ENCODE data around the gene FOXF1. TPM values are rescaled to one million over a fixed set of nuclear protein-coding genes. Genes with fewer than 3 reads are reported as not detected.
A peak's percentile ranks its signal among the peaks of the same experiment; 100 is the strongest.

The FOXF1 gene
- total and polyA plus RNA-seq, 8 donors = 15.7 to 37.9 (median 22.3) TPM

DNA sequence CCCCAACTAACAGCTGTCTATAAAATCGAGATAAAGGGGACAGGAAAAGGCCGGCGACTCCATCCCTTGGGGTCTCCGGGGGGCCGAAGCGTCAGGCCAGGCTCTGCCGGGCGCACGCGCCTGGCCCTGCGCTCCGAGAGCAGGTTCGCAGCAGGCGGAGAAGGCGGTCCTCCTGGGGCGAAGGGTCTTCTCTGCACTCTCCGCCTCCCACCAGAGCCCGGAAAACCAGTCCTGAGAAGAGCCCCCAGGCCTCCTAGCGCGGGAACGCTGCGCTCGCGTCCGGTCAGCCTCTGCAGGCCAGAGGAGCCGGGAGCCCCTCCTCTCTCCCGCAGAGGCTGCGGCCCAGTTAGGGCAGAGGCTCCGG lies 5.1 kb downstream of the FOXF1 start:
- Histone ChIP-seq H3K27me3 (peaks cover 0 to 100% (median 87%) of the 10 kb centered on the region in 3 donors), H3K4me3 (peak overlapping the region; percentile 53 to 73 (median 66)), H3K27ac (peak overlapping the region; percentile 67 to 99 (median 91)), H3K4me1 (peaks cover 10 to 44% (median 32%) of the 10 kb centered on the region in 4 donors), H3K36me3 (peaks cover 0 to 43% (median 3%) of the 10 kb centered on the region in 4 donors), H3K9me3 (no peaks in the 10 kb centered on the region)
- TF ChIP-seq, protein P1, sequence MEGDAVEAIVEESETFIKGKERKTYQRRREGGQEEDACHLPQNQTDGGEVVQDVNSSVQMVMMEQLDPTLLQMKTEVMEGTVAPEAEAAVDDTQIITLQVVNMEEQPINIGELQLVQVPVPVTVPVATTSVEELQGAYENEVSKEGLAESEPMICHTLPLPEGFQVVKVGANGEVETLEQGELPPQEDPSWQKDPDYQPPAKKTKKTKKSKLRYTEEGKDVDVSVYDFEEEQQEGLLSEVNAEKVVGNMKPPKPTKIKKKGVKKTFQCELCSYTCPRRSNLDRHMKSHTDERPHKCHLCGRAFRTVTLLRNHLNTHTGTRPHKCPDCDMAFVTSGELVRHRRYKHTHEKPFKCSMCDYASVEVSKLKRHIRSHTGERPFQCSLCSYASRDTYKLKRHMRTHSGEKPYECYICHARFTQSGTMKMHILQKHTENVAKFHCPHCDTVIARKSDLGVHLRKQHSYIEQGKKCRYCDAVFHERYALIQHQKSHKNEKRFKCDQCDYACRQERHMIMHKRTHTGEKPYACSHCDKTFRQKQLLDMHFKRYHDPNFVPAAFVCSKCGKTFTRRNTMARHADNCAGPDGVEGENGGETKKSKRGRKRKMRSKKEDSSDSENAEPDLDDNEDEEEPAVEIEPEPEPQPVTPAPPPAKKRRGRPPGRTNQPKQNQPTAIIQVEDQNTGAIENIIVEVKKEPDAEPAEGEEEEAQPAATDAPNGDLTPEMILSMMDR (IDR thresholded peaks at IDR 0.05) = no peak
- no peak for TF ChIP-seq POLR2AphosphoS5 (IDR thresholded peaks at IDR 0.05)
- TF ChIP-seq EP300 (IDR thresholded peaks at IDR 0.05) = no peak
- no peak for TF ChIP-seq POLR2A (IDR thresholded peaks at IDR 0.05)
- intact Hi-C loops (cut with DNase I; ENCODE audit: low total_unique reads) = no loop called here
- 10 to 23% (median 13%) methylated on average over 7 to 29 of the region's 29 CpGs for WGBS, 5 donors
- peak in 1 of 2 donors; percentile 48 for DNase-seq

DNA sequence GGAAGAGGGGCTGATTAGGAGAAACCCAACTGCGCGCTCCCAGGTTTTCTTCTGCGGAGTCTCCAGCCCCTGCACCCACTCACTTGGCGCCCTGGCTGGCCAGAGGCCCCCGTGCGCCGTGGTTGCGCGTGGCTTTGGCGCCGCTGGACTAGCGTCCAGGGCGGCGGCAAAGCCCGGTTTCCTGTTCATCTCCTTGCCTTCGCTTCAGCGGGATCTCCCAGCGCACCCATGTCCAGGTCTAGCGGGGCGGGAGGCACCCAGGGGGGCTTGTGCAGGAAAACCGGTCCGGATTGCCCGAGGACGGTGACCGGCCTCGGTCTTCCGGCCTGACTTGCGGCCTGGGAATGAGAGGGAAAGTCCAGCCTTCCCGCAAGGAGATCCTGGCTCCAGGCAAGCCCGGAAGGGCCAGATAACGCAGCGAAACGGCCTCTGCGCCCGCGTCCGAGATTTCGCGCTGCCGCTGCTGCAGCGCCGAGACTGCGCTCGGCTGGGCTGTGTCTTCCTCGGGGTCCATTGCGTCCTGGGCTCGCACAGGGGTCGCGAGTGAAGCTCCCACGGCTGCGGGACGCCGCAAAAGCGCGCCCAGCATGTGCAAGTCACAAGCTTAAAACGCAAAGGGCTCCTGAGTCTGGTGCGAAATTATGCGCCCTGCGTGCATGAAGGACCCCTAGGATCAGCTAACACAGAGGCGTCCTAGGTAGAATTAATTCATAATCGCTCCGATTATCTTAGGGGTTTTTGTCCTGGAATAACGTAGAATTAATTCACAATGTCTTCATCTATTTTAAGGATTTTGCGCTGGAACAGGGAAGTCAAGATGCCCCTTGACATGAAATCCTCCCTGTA lies 5.7 kb downstream of the FOXF1 start:
- peak overlapping the region; percentile 67 to 99 (median 91) for H3K27ac ChIP-seq
- intact Hi-C loops (cut with DNase I; ENCODE audit: low total_unique reads) = no loop called here
- peak overlapping the region; percentile 53 to 73 (median 66) for H3K4me3 ChIP-seq
- TF ChIP-seq, protein P1 (IDR thresholded peaks at IDR 0.05) = no peak
- TF ChIP-seq POLR2A (IDR thresholded peaks at IDR 0.05) = no peak
- TF ChIP-seq POLR2AphosphoS5 (IDR thresholded peaks at IDR 0.05) = no peak
- no peak for TF ChIP-seq EP300 (IDR thresholded peaks at IDR 0.05)
- 5 to 22% (median 10%) methylated on average over 30 to 64 of the region's 64 CpGs for WGBS, 5 donors
- peak in 1 of 2 donors; percentile 47 for DNase-seq
- peaks cover 0 to 100% (median 87%) of the 10 kb centered on the region in 3 donors for H3K27me3 ChIP-seq
- no peaks in the 10 kb centered on the region for H3K9me3 ChIP-seq
- peaks cover 0 to 40% (median 3%) of the 10 kb centered on the region in 4 donors for H3K36me3 ChIP-seq
- peaks cover 9 to 45% (median 31%) of the 10 kb centered on the region in 4 donors for H3K4me1 ChIP-seq

DNA sequence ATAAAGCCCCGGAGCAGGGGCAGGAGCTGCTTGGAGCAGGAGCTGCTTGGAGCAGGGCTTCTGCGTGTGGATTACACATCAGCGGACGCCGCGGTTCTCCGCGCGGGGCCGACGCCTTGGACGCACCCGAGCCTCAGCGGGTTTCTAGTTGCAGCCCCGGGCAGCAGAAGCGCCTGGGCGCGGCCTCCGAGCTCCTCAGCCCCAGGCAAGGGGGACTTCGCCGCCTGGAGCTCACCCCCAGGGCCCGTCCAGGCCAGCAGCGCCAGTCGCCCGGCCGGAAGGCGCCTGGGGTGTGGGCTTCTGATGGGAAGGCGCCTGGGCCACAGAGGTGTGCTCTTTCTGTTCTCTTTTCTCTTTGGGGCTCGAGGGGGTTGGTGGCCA lies 6.3 kb downstream of the FOXF1 start:
- no peaks in the 10 kb centered on the region for H3K9me3 ChIP-seq

DNA sequence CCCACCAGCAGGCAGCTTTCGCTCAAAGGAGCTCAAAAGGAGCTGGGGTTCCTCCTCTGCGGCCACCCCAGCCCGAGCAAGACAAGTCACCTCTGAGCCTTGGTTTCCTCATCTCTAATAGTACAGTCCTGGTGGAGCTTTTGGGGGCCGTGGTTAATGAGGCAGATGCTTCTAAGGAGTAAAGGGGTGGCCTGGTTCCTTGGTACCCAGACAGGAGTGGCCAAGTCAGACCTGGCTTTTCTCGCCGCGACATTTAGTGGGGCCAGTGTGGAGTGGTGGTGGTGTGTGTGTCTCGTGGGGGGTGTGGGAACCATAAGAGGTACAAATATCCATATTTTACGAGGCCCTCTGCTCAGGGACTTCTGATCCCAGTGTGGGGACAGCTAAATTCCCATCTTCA lies 6.7 kb downstream of the FOXF1 start:
- intact Hi-C loops (cut with DNase I; ENCODE audit: low total_unique reads) = no loop called here
- 21 to 39% (median 37%) methylated on average over 9 of the region's 9 CpGs for WGBS, 5 donors
- Histone ChIP-seq H3K27me3 (peaks cover 0 to 98% (median 83%) of the 10 kb centered on the region in 3 donors), H3K4me3 (peak overlapping the region; percentile 53 to 73 (median 66)), H3K27ac (peak overlapping the region; percentile 58 to 99 (median 91)), H3K9me3 (no peaks in the 10 kb centered on the region), H3K4me1 (peaks cover 9 to 37% (median 28%) of the 10 kb centered on the region in 4 donors), H3K36me3 (peaks cover 0 to 35% (median 3%) of the 10 kb centered on the region in 4 donors)
- no peak for TF ChIP-seq POLR2AphosphoS5 (IDR thresholded peaks at IDR 0.05)
- TF ChIP-seq POLR2A (IDR thresholded peaks at IDR 0.05) = no peak
- TF ChIP-seq EP300 (IDR thresholded peaks at IDR 0.05) = no peak
- TF ChIP-seq, protein P1 (IDR thresholded peaks at IDR 0.05) = no peak
- peak in 1 of 2 donors; percentile 32 for DNase-seq

More for the DNA sequence above, 6.3 kb downstream of the FOXF1 start:
- TF ChIP-seq EP300 (IDR thresholded peaks at IDR 0.05) = no peak
- TF ChIP-seq POLR2A (IDR thresholded peaks at IDR 0.05) = no peak
- TF ChIP-seq, protein P1 (IDR thresholded peaks at IDR 0.05) = no peak
- TF ChIP-seq POLR2AphosphoS5 (IDR thresholded peaks at IDR 0.05) = no peak
- Histone ChIP-seq H3K4me1 (peaks cover 9 to 39% (median 28%) of the 10 kb centered on the region in 4 donors), H3K36me3 (peaks cover 0 to 37% (median 3%) of the 10 kb centered on the region in 4 donors), H3K4me3 (peak overlapping the region; percentile 53 to 73 (median 66)), H3K27me3 (peaks cover 0 to 100% (median 87%) of the 10 kb centered on the region in 3 donors), H3K27ac (peak overlapping the region; percentile 58 to 99 (median 91))
- DNase-seq = peak in 1 of 2 donors; percentile 53
- intact Hi-C loops (cut with DNase I; ENCODE audit: low total_unique reads) = no loop called here
- WGBS, 5 donors = 6 to 13% (median 9%) methylated on average over 11 to 29 of the region's 29 CpGs
